Cardiac muscle cell (in vitro differentiated cells and primary cell): Measurements from ENCODE around the gene USP37. TPM values are rescaled to one million over a fixed set of nuclear protein-coding genes. Genes with fewer than 3 reads are reported as not detected.
A peak's percentile ranks its signal among the peaks of the same experiment; 100 is the strongest.

Experiments used
- DNase-seq, 2 donors: peaks; one replicate each; pipeline versions ENCODE4 v3.0.0 to v3.0.0-alpha.2; 2010 to 2017; ENCODE audit warnings: low read depth in 1 of 2, low spot score in 1 of 2
- H3K27ac ChIP-seq: fragments of 200-600 bp; sonication (generic); 2 replicates; pipeline ENCODE4 v1.5.1; 2016
- H3K27me3 ChIP-seq: fragments of 200-600 bp; sonication (generic); 2 replicates; pipeline ENCODE4 v1.6.0; 2016; ENCODE audit warnings: control low read depth
- H3K36me3 ChIP-seq: fragments of 200-600 bp; sonication (generic); 2 replicates; pipeline ENCODE4 v1.5.1; 2016; ENCODE audit warnings: control low read depth
- H3K4me1 ChIP-seq: fragments of 200-600 bp; sonication (generic); 2 replicates; pipeline ENCODE4 v1.8.1; 2017; ENCODE audit warnings: low read depth, mild to moderate bottlenecking, mixed run types
- H3K4me3 ChIP-seq: fragments of 200-600 bp; sonication (generic); 2 replicates; pipeline ENCODE4 v1.5.1; 2016; ENCODE audit warnings: mild to moderate bottlenecking
- H3K9me3 ChIP-seq: fragments of 200-600 bp; sonication (generic); 2 replicates; pipeline ENCODE4 v1.5.1; 2017; ENCODE audit warnings: low read depth, mild to moderate bottlenecking, control low read depth
- polyA plus RNA-seq: library from polyadenylated mRNA; unstranded; fragments of >200 nt; fragmentation: Nextera tagmentation; extraction: Ambion mirVana; gene quantifications from 2 replicates; pipeline ENCODE4 v1.2.1, GENCODE V29; 2016
- total RNA-seq: library from RNA; depleted of rRNA; stranded (reverse); fragments of >200 nt; gene quantifications from 2 replicates; pipeline ENCODE4 v1.2.3, GENCODE V29; 2016
- TF ChIP-seq, protein P1 (sequence below): IDR thresholded peaks from 2 replicates; pipeline ENCODE4 v1.5.1; 2012; ENCODE audit warnings: low read depth, mild to moderate bottlenecking, low read length

USP37 gene
- total and polyA plus RNA-seq, 2 experiments from 2014 or later: 5.8 to 14.3 TPM

DNA sequence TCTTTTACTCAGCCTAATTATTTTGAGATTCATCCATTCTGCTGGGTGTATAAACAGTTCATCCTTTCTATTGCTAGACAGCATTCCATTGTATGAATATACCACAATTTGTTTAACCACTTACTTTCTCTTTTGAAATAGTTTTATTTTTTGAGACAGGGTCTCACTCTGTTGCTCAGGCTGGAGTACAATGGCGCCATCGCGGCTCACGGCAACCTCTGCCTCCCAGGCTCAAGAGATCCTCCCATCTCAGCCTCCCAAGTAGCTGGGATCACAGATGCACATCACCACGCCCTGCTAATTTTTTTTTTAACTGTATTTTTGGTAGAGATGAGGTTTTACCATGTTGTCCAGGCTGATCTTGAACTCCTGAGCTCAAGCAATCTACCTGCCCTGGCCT, 54.5 kb downstream of the USP37 start:
- H3K4me3 ChIP-seq: no peak overlapping the region
- no peaks in the 10 kb centered on the region for H3K9me3 ChIP-seq
- no peaks in the 10 kb centered on the region for H3K4me1 ChIP-seq
- no peaks in the 10 kb centered on the region for H3K27me3 ChIP-seq
- DNase-seq: no peak
- H3K27ac ChIP-seq: no peak overlapping the region
- peaks cover 6% of the 10 kb centered on the region for H3K36me3 ChIP-seq
- TF ChIP-seq, protein P1, sequence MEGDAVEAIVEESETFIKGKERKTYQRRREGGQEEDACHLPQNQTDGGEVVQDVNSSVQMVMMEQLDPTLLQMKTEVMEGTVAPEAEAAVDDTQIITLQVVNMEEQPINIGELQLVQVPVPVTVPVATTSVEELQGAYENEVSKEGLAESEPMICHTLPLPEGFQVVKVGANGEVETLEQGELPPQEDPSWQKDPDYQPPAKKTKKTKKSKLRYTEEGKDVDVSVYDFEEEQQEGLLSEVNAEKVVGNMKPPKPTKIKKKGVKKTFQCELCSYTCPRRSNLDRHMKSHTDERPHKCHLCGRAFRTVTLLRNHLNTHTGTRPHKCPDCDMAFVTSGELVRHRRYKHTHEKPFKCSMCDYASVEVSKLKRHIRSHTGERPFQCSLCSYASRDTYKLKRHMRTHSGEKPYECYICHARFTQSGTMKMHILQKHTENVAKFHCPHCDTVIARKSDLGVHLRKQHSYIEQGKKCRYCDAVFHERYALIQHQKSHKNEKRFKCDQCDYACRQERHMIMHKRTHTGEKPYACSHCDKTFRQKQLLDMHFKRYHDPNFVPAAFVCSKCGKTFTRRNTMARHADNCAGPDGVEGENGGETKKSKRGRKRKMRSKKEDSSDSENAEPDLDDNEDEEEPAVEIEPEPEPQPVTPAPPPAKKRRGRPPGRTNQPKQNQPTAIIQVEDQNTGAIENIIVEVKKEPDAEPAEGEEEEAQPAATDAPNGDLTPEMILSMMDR: no peak

- TF ChIP-seq, protein P1: no peak
- Histone ChIP-seq H3K4me3 (no peak overlapping the region), H3K27ac (no peak overlapping the region), H3K4me1 (no peaks in the 10 kb centered on the region), H3K36me3 (peaks cover 6% of the 10 kb centered on the region), H3K9me3 (no peaks in the 10 kb centered on the region), H3K27me3 (no peaks in the 10 kb centered on the region)
- no peak for DNase-seq
These were observed 59.9 kb downstream of the USP37 start for GRCh38 chr2:218508299-218508698.

DNA sequence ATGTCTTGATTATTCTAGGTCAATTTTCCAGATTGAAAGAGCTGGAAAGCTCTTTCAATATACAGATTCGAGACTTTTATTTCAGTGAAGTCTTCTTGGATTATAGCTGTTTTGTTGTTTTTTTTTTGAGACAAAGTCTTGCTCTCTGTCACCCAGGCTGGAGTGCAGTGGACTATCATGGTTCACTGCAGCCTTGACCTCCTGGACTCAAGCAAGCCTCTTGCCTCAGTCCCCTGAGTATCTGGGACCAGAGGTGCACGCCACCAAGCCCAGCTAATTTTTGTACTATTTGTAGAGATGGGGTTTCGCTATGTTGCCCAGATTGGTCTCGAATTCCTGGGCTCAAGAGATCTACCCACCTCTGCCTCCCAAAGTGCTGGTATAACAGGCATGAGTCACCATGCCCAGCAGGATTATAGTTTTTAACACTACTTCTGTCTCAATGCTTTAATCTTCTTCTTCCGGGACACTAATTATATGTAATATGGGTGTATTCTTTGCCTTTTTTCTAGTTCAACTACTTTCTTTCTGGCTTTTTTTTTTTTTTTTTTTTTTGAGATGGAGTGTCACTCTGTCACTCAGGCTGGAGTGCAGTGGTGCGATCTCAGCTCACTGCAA, 62.3 kb downstream of the USP37 start:
- no peaks in the 10 kb centered on the region for H3K27me3 ChIP-seq
- no peak overlapping the region for H3K4me3 ChIP-seq
- DNase-seq: no peak
- peaks cover 6% of the 10 kb centered on the region for H3K36me3 ChIP-seq
- TF ChIP-seq, protein P1: no peak
- no peak overlapping the region for H3K27ac ChIP-seq
- H3K4me1 ChIP-seq: no peaks in the 10 kb centered on the region
- no peaks in the 10 kb centered on the region for H3K9me3 ChIP-seq

- peak overlapping the region; percentile 48 for H3K27ac ChIP-seq
These were observed 66.5 kb downstream of the USP37 start for GRCh38 chr2:218501665-218502064.

DNA sequence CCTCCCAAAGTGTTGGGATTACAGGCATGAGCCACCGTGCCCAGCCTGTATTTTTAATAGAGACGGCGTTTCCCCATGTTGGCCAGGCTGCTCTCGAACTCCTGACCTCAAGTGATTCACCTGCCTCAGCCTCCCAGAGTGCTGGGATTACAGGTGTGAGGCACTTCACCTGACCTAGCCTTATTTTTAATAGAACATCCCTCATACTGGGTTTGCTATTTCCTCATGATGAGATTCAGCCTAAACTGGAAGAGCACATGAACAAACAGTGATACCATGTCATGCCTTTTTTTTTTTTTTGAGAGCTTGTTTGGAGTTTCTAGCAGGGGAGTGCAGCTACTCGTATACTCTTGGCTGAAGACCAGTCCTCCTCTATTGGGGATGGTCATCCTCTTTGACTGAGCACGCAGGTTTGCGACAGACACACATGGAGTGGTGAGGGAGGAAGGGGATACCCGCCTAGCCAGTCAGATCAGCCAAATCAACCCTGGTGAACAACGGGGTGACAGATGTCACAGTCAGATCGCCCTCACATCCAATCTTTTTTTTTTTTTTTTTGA, 67.6 kb downstream of the USP37 start:
- no peak for DNase-seq
- Histone ChIP-seq H3K36me3 (peaks cover 19% of the 10 kb centered on the region), H3K27me3 (no peaks in the 10 kb centered on the region), H3K27ac (no peak overlapping the region), H3K9me3 (no peaks in the 10 kb centered on the region), H3K4me3 (no peak overlapping the region), H3K4me1 (no peaks in the 10 kb centered on the region)
- TF ChIP-seq, protein P1: no peak

More at GRCh38 chr2:218501665-218502064, 66.5 kb downstream of the USP37 start:
- Histone ChIP-seq H3K4me1 (no peaks in the 10 kb centered on the region), H3K9me3 (no peaks in the 10 kb centered on the region), H3K27me3 (no peaks in the 10 kb centered on the region), H3K4me3 (no peak overlapping the region), H3K36me3 (peaks cover 14% of the 10 kb centered on the region)
- DNase-seq: peak in 1 of 2 donors; percentile 82
- TF ChIP-seq, protein P1: no peak
